Left colon (tissue), 2 donors: ENCODE data around the gene PIK3C2G. TPM values are rescaled to one million over a fixed set of nuclear protein-coding genes. Genes with fewer than 3 reads are reported as not detected.

Source experiments
- ATAC-seq: fragments of 200-7000 bp; cut with Tn5 transposase; one replicate; pipeline ENCODE4 v1.9.1; 2020; ENCODE audit warnings: mild to moderate bottlenecking, moderate library complexity
- DNase-seq, 2 donors: peaks; one replicate each; pipeline ENCODE4 v3.0.0-alpha.2; 2020
- intact Hi-C, 2 donors: fragments of 100-400 bp; cut with DNase I in 1 of 2; cut with micrococcal nuclease in 1 of 2; formaldehyde crosslinking; loops; one replicate each; pipeline versions ENCODE4 v1.11.2 to v1.14.0; 2022; cut with DNase I, micrococcal nuclease
- total RNA-seq, 2 donors: library from RNA; stranded (reverse); fragmentation: NEBNext Ultra II Directional; extraction: Animal tissue kit (Norgen Biotek cat#: 25700); gene quantifications; one replicate each; pipeline ENCODE4 v1.2.1, GENCODE V29; 2021
- donor health status: DM: no; HTN: no; CAD: no.
- donor health status: DM: yes; HTN: yes; CAD: no.

Gene PIK3C2G
- total RNA-seq, 2 donors from 2014 or later = 0.56 to 0.89 TPM

DNA sequence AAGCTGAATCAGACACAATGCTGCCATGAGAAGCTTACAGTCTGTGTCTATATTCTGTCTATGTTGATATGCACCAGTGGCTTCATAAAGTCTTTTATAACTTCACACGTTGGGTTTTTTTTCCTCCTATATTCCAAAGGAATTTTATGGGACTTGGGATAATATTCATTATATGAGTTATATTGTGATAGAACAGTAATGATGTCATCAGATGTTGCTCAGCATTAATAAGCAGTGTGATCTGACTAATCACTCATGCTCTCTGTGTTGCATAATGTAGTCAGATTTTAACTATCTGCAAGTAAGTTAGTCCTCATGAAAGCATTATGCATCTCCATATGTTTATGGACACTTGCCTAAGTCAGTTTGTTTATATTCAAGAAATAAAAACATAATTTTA lies 316.9 kb downstream of the PIK3C2G start:
- intact Hi-C loops = no loop called here
- no peak for ATAC-seq
- no peak for DNase-seq

GRCh38 chr12:18580291-18580690 lies 319.0 kb downstream of the PIK3C2G start:
- DNase-seq (no peak), ATAC-seq (no peak)
- intact Hi-C loops = no loop called here

DNA sequence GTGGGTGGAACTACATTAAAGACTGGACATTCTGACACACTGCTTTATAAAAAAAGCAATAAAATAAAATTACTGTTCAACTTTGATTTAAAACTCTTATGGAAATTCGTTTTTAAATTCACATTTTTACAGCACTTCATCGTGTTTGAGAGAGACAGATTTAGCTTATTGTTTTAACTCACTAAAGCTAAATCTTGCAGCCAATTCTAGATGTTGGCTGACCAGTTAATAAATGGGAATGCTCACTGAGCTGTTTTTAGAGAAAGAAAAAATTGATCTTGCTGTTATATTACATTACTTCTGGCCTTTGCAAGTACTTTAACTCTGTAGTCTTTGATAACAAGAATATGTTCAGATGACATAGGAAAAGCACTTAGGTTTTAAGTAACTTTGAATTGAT lies 319.4 kb downstream of the PIK3C2G start:
- no peak for ATAC-seq
- DNase-seq = no peak
- intact Hi-C loops = no loop called here

DNA sequence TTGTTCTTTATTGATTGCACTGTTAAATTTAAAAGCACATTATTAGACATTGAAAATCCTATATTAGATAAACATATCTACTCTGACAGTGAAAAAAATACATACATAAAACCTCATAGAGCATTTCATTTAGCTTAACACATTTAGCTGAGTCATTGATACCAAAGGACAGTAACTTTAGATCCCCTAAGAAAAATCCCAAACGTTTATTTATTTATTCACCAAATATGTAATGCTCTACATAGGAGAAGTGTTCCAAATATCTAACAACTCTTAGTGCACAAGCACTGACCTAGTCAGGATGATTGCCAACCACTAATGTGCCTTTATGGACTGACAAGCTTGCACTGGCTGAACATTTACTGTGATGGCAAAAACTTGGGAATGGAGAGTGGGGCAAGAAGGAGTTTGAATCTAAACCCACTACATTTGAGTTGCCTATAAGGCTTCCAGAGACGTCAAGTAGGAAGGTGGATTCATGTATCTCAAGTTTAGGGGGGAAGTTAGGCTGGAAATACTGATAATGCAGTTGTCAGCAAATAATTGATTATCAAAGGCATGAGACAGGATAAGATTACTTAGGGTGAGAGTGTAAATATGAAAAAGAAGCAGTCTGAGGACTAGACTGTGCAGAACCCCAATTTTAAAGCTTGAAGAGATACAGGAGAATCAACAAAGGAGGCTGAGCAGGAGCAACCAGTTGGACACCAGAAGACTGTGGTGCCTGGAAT lies 320.1 kb downstream of the PIK3C2G start:
- no peak for DNase-seq
- intact Hi-C loops = no loop called here

DNA sequence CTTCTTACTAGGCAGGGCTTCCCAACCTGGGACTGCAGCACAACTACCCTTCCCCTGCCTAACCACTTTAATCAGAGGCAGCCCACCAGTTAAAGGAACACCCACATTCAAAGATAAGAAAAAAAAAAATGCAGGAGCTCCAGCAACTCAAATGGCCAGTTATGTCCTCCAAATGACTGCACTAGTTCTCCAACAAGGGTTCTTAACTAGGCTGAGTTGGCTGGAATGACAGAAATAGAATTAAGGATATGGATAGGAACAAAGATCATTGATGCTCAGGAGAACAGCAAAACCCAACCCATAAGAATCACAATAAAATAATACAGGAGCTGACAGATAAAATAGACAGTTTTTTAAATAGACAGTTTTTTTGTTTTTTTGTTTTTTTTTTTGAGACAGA lies 322.3 kb downstream of the PIK3C2G start:
- intact Hi-C loops = no loop called here
- ATAC-seq (no peak), DNase-seq (no peak)

More for the DNA sequence above, 320.1 kb downstream of the PIK3C2G start:
- ATAC-seq = no peak

DNA sequence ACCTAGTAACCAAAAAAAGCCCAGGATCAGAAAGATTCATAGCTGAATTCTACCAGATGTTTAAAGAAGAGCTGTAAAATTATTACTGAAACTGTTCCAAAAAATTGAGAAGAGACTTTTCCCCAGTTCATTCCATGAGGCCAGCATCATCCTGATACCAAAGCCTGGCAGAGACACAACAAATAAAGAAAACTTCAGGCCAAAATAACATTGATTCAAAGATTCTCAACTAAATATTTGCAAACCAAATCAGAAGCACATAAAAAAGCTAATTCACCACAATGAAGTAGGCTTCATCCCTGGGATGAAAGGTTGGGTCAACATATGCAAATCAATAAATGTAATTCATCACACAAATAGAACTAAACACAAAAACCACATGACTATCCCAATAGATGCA lies 325.3 kb downstream of the PIK3C2G start:
- DNase-seq = no peak
- no peak for ATAC-seq
- intact Hi-C loops = no loop called here

DNA sequence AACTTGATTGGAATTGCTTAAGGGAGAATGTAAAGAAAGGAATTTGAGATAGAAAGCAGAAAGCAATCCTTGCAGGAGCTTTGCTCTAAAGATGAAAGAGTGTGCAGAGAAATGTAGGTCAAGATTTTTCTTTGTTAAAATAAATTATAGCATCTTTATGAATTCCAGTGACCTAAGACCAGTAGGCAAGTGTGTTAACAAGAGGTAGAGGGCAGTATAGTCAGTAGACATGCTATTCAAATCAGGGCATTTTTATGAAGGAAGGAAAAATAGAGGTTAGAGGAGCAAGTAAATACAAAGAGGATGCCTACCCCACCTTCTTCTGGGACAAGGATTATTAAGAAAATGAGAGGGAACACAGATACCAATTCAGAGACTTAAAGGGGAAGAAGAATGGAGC lies 328.0 kb downstream of the PIK3C2G start:
- intact Hi-C loops = no loop called here
- DNase-seq = no peak
- ATAC-seq = no peak

DNA sequence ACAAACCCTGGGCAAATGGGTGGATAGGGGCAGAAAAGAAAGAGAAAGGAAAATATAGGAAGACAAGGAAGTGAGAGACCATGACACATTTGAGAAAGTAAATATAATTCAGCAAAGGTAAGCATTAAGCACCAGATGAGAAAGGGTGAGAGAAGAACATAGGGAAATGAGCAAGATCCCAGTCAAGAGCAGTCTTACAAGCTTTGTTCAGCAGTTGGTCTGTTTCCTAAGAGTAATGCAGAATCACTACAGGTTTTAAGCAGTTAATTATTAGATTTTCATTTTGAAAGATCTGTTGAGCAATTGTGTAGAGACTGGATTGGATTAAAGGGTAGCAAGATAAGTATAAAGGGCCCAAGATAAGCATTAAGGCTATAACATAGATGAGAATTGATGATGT lies 330.2 kb downstream of the PIK3C2G start:
- intact Hi-C loops = no loop called here
- ATAC-seq (no peak), DNase-seq (no peak)

GRCh38 chr12:18595412-18595811 lies 334.1 kb downstream of the PIK3C2G start:
- DNase-seq (no peak), ATAC-seq (no peak)
- intact Hi-C loops = no loop called here

DNA sequence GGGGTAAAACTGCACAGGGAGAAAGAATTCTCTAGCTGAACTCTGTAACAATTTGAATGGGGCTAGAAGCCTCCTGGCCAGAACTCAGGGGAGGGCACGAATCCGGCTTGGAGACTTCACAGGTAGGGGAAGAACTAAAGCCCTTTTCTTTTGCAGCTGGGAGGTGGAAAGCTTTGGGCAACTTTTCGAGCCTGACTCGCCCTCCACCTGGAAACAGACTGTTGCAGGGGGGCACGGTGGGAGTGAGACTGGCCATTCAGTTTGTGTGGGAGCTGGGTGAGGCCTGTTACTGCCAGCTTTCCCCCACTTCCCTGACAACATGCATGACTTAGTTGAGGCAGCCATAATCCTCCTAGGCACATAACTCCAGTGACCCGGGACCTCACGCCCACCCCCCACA lies 340.6 kb downstream of the PIK3C2G start:
- ATAC-seq = no peak
- intact Hi-C loops = no loop called here

DNA sequence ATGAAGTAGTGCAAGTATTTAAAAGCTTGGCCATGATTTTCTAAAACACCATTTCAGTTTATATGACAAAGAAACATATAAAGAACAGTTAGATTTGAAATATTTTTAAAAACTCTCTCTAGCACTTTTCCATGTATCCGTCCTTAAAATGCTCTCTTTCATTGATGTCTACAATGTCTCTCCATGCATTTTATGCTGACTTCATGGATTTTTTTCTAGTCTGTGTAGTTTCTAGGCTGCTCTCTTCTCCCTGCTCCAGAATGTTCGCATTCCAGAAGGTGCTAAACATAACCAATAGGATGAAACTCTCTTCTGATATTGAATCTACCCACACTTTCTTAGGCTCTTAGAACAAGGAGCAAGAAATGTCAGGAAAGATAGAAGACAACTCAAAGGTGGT lies 351.7 kb downstream of the PIK3C2G start:
- ATAC-seq = no peak
- DNase-seq = no peak
- intact Hi-C loops = no loop called here

More for the DNA sequence above, 340.6 kb downstream of the PIK3C2G start:
- no peak for DNase-seq

DNA sequence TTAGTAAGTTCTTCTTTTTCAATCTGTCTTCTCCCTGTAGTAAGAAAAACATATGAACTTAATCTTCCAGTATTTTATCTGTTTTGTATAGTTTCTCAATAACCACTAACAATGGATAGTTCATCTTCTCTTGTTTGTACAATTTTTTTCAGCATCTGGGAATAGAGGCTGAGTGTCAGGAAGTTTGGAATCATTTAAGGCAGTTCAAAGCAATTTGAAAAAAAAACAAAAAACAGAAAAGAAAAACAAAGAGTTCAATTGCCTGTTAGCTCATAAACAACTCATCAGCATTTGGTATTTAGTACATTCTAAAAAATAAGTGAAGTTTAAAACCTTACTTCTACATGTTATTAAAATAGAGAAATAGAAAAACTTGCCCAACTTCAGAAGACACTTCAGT lies 359.7 kb downstream of the PIK3C2G start:
- ATAC-seq = no peak
- DNase-seq = no peak
- intact Hi-C loops = no loop called here

DNA sequence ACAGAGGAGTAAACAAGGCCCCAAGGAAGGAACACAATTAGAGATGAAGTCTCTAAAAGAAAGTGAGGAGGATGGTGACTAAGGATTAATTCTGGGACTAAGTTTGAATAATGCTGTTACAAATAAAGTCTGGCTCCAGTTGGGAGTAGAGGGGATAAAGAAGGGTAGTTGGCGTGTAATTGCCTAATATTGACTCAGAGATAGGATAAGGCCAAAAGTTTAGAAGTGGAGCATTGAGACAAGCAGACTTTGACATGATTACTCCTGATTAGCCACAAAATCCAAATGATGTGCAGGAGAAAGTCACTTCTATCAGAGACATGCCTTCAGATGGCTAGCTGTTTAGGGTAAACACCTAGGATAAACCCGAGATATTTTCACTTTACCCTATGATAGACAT lies 368.1 kb downstream of the PIK3C2G start:
- intact Hi-C loops = no loop called here
- ATAC-seq (no peak), DNase-seq (no peak)

DNA sequence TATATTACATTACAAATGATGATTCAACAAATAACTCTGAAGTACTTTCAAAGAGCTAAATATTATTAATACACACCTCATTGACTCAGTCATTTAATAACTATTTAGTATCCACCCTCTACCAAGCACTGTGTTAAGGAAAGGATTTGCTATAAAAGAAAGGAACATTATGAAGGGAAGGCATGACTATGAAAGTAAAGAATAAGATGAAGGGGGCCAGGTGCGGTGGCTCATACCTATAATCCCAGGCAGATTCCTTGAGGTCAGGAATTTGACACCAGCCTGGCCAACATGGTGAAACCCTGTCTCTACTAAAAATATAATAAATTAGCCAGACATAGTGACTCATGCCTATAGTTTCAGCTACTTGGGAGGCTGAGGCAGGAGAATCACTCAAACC lies 368.6 kb downstream of the PIK3C2G start:
- no peak for DNase-seq
- intact Hi-C loops = no loop called here
- ATAC-seq = no peak

DNA sequence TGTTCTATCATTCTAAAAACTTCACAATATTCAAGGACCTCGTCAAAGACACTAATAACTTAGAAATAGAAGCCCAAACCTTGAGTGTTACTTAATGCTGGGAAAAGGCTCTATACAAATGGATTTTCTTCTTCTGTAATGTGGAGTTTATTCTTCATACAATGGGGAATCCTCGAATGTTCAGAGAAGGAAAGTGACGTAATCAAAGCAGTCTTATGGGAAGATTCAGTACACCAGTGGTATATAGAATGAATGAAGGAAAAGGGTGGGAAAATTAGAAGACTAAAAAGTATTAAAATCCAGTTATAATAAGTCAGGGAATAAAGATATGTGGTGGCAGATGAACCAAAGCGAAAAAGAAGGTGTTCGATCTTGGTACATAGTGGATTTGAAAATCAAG lies 370.0 kb downstream of the PIK3C2G start:
- ATAC-seq = no peak
- intact Hi-C loops = no loop called here

DNA sequence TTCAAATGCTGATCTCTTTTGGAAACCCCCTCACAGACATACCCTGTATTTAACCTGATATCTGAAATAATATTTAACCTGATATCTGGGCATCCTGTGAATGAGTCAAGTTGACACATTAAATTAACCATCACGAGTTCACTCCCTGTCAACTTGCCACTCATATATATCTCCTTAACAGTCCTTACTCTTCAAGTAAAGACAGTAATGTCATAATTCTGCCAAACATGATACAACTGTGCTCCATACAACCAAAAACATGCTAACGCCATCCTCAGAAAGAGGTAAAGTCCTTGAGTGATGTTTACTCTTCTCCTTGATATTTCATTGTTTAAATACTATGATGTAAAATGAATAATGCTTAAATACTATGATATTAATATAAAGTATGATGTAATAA lies 371.5 kb downstream of the PIK3C2G start:
- intact Hi-C loops = no loop called here
- ATAC-seq (no peak), DNase-seq (no peak)

More for the DNA sequence above, 370.0 kb downstream of the PIK3C2G start:
- DNase-seq = no peak

GRCh38 chr12:18634382-18634781 lies 373.1 kb downstream of the PIK3C2G start:
- ATAC-seq (no peak), DNase-seq (no peak)
- intact Hi-C loops = no loop called here

- ATAC-seq (no peak), DNase-seq (no peak)
- intact Hi-C loops = no loop called here
These were observed 379.1 kb downstream of the PIK3C2G start for GRCh38 chr12:18640321-18640955.

- no peak for ATAC-seq
- intact Hi-C loops = no loop called here
- DNase-seq = no peak
These were observed 382.4 kb downstream of the PIK3C2G start for GRCh38 chr12:18643681-18644080.

GRCh38 chr12:18644564-18644963 lies 383.2 kb downstream of the PIK3C2G start:
- DNase-seq (no peak), ATAC-seq (no peak)
- intact Hi-C loops = no loop called here
